H1 (cell line): ENCODE measurements around the gene HES2. TPM values are rescaled to one million over a fixed set of nuclear protein-coding genes. Genes with fewer than 3 reads are reported as not detected.

ENCODE experiments used
- CTCF ChIA-PET: fragments of 300-600 bp; sonication (Branson Sonifier 250); formaldehyde crosslinking; loops from one replicate; lab custom pipeline; 2021; ENCODE audit not compliant: partially characterized antibody; lab: Charles Lee
- POLR2A ChIA-PET: fragments of 300-600 bp; sonication (Branson Sonifier 250); formaldehyde crosslinking; loops from one replicate; lab custom pipeline; 2021; ENCODE audit warnings: inconsistent platforms; ENCODE audit not compliant: partially characterized antibody; lab: Charles Lee
- DNase-seq, 2 experiments: peaks; one replicate each; pipeline versions ENCODE4 v3.0.0 to v3.0.0-alpha.2; 2010 to 2022; ENCODE audit warnings: low spot score in 2 of 2, low read depth in 1 of 2, mixed read lengths in 1 of 2
- FAIRE-seq: peaks from 2 replicates; lab custom pipeline; 2011; peaks lifted over from hg19 to GRCh38; lab: Jason Lieb, UNC
- H2AFZ ChIP-seq: 2 replicates; pipeline ENCODE4 v1.8.1; 2012; ENCODE audit warnings: low read length, inconsistent platforms
- H2AK5ac ChIP-seq: 2 replicates; pipeline ENCODE4 v1.6.1; 2013; ENCODE audit warnings: low read depth, low read length
- H2BK120ac ChIP-seq: replicated peaks from 2 replicates; pipeline ENCODE3; 2013; ENCODE audit warnings: low read depth, low read length, inconsistent platforms
- H2BK12ac ChIP-seq: 2 replicates; pipeline ENCODE4 v1.6.1; 2013; ENCODE audit warnings: low read depth, low read length
- H2BK15ac ChIP-seq: 2 replicates; pipeline ENCODE4 v1.6.1; 2013; ENCODE audit warnings: low read length
- H2BK20ac ChIP-seq: 2 replicates; pipeline ENCODE4 v1.6.1; 2013; ENCODE audit warnings: low read length
- H2BK5ac ChIP-seq: 2 replicates; pipeline ENCODE4 v1.6.1; 2013; ENCODE audit warnings: low read depth, low read length
- H3K14ac ChIP-seq: 2 replicates; pipeline ENCODE4 v1.6.1; 2013; ENCODE audit warnings: inconsistent platforms; ENCODE audit not compliant: insufficient read length
- H3K18ac ChIP-seq: 2 replicates; pipeline ENCODE4 v1.6.1; 2013; ENCODE audit warnings: low read length; ENCODE audit errors: extremely low read depth
- H3K23ac ChIP-seq: 2 replicates; pipeline ENCODE4 v1.6.1; 2013; ENCODE audit warnings: inconsistent platforms; ENCODE audit not compliant: insufficient read length
- H3K23me2 ChIP-seq: 2 replicates; pipeline ENCODE4 v1.6.1; 2013; ENCODE audit warnings: low read depth, low read length
- H3K27ac ChIP-seq: 2 replicates; pipeline ENCODE4 v1.6.1; 2011; ENCODE audit warnings: low read depth, low read length, inconsistent platforms
- H3K27me3 ChIP-seq, 4 experiments: replicated peaks in 1 of 4; 1 replicate in 1 of 4; 2 replicates in 3 of 4; pipeline versions ENCODE4 v1.6.1 to v1.8.1; 2011 to 2013; ENCODE audit warnings: low read length in 3 of 4, mild to moderate bottlenecking in 3 of 4, inconsistent platforms in 2 of 4, mixed read lengths in 2 of 4, moderate library complexity in 1 of 4; ENCODE audit not compliant: control insufficient read depth in 3 of 4, insufficient read depth in 3 of 4; ENCODE audit errors: extremely low read depth in 1 of 4
- H3K36me3 ChIP-seq, 4 experiments: 2 replicates each; pipeline versions ENCODE4 v1.6.1 to v1.8.1; 2011 to 2013; ENCODE audit warnings: mild to moderate bottlenecking in 4 of 4, low read length in 3 of 4, moderate library complexity in 2 of 4, control low read depth in 1 of 4, inconsistent platforms in 1 of 4; ENCODE audit not compliant: insufficient read depth in 4 of 4, control insufficient read depth in 2 of 4
- H3K4ac ChIP-seq: replicated peaks from 2 replicates; pipeline ENCODE3; 2013; ENCODE audit warnings: low read length, low read depth, mixed read lengths, inconsistent platforms; ENCODE audit not compliant: insufficient read length
- H3K4me1 ChIP-seq, 4 experiments: replicated peaks in 1 of 4; 1 replicate in 1 of 4; 2 replicates in 3 of 4; pipeline versions ENCODE4 v1.6.1 to v1.8.1; 2011 to 2013; ENCODE audit warnings: low read length in 3 of 4, inconsistent platforms in 2 of 4, mixed read lengths in 1 of 4; ENCODE audit not compliant: insufficient read depth in 4 of 4, control insufficient read depth in 3 of 4
- H3K4me2 ChIP-seq, 2 experiments: 2 replicates each; pipeline versions ENCODE4 v1.6.1 to v1.8.1; 2011 to 2013; ENCODE audit warnings: low read depth in 2 of 2, low read length in 2 of 2, control low read depth in 1 of 2, inconsistent platforms in 1 of 2, mild to moderate bottlenecking in 1 of 2; ENCODE audit not compliant: insufficient read depth in 1 of 2
- H3K4me3 ChIP-seq, 4 experiments: fragments of 200-600, 300-600 bp in 1 of 4; sonication (generic), shearing (Covaris generic), sonication (Bioruptor Twin) in 1 of 4; 2 replicates each; pipeline versions ENCODE4 v1.5.1 to v1.8.1; 2011 to 2016; ENCODE audit warnings: low read length in 4 of 4, low read depth in 3 of 4, control low read depth in 2 of 4, inconsistent platforms in 2 of 4, mild to moderate bottlenecking in 2 of 4, mixed read lengths in 1 of 4, moderate library complexity in 1 of 4; ENCODE audit not compliant: insufficient read depth in 2 of 4; ENCODE audit errors: extremely low read depth in 1 of 4
- H3K56ac ChIP-seq: replicated peaks from 2 replicates; pipeline ENCODE3; 2013; ENCODE audit warnings: low read depth, mild to moderate bottlenecking, mixed read lengths, low read length, inconsistent platforms; ENCODE audit not compliant: insufficient read length
- H3K79me1 ChIP-seq: 2 replicates; pipeline ENCODE4 v1.6.1; 2013; ENCODE audit warnings: low read depth, low read length, control low read depth
- H3K79me2 ChIP-seq, 2 experiments: 2 replicates each; pipeline versions ENCODE4 v1.6.1 to v1.8.1; 2012 to 2013; ENCODE audit warnings: low read length in 2 of 2, mild to moderate bottlenecking in 2 of 2, inconsistent platforms in 1 of 2; ENCODE audit not compliant: insufficient read depth in 2 of 2, control insufficient read depth in 1 of 2
- H3K9ac ChIP-seq, 4 experiments: replicated peaks in 1 of 4; 1 replicate in 1 of 4; 2 replicates in 3 of 4; pipeline versions ENCODE4 v1.6.1 to v1.8.1; 2011 to 2013; ENCODE audit warnings: low read depth in 3 of 4, low read length in 3 of 4, control low read depth in 2 of 4, mild to moderate bottlenecking in 2 of 4, moderate library complexity in 2 of 4, inconsistent platforms in 1 of 4; ENCODE audit errors: extremely low read depth in 1 of 4
- H3K9me3 ChIP-seq, 2 experiments: 2 replicates each; pipeline versions ENCODE4 v1.6.1 to v1.8.1; 2012 to 2013; ENCODE audit warnings: mild to moderate bottlenecking in 2 of 2, moderate library complexity in 2 of 2, control low read depth in 1 of 2, inconsistent platforms in 1 of 2, low read depth in 1 of 2, low read length in 1 of 2, mixed read lengths in 1 of 2; ENCODE audit not compliant: insufficient read depth in 2 of 2
- H4K20me1 ChIP-seq, 2 experiments: replicated peaks in 1 of 2; 2 replicates each; pipeline versions ENCODE3 to v1.8.1; 2011 to 2013; ENCODE audit warnings: inconsistent platforms in 2 of 2, low read length in 2 of 2, mild to moderate bottlenecking in 1 of 2; ENCODE audit not compliant: insufficient read depth in 2 of 2, control insufficient read depth in 1 of 2
- H4K5ac ChIP-seq: 2 replicates; pipeline ENCODE4 v1.6.1; 2013; ENCODE audit warnings: low read length, low read depth, mixed read lengths, inconsistent platforms; ENCODE audit not compliant: insufficient read length
- H4K8ac ChIP-seq: 2 replicates; pipeline ENCODE4 v1.8.0; 2013; ENCODE audit warnings: mild to moderate bottlenecking, moderate library complexity, low read length, inconsistent platforms; ENCODE audit not compliant: insufficient read depth; ENCODE audit errors: extremely low read depth
- H4K91ac ChIP-seq: replicated peaks from 2 replicates; pipeline ENCODE3; 2013; ENCODE audit warnings: low read length, mixed read lengths, inconsistent platforms; ENCODE audit not compliant: insufficient read length
- ASH2L ChIP-seq: fragments of 200-600, 300-600 bp; sonication (generic); IDR thresholded peaks from one replicate; pipeline ENCODE4 v1.7.1; 2017; ENCODE audit warnings: low read length
- CREB1 ChIP-seq: IDR thresholded peaks from 2 replicates; pipeline ENCODE4 v1.6.1; 2012; ENCODE audit warnings: inconsistent platforms
- KDM1A ChIP-seq: fragments of 200-600, 300-600 bp; sonication (generic); IDR thresholded peaks from 2 replicates; pipeline ENCODE4 v1.7.1; 2016; ENCODE audit warnings: mild to moderate bottlenecking, low read length, borderline replicate concordance
- POLR2A ChIP-seq, 2 experiments: IDR thresholded peaks; 1 replicate in 1 of 2; 2 replicates in 1 of 2; pipeline ENCODE4 v1.6.1; 2011; ENCODE audit warnings: low read depth in 2 of 2, low read length in 2 of 2, mild to moderate bottlenecking in 2 of 2; ENCODE audit errors: control extremely low read depth in 1 of 2
- RBBP5 ChIP-seq: IDR thresholded peaks from 2 replicates; pipeline ENCODE4 v1.7.1; 2012; ENCODE audit warnings: low read depth, mild to moderate bottlenecking, inconsistent platforms, low read length, moderate library complexity, borderline replicate concordance
- SP2 ChIP-seq: IDR thresholded peaks from 2 replicates; pipeline ENCODE4 v1.6.1; 2012; ENCODE audit warnings: mild to moderate bottlenecking, low read length, inconsistent platforms
- TCF12 ChIP-seq: IDR thresholded peaks from 2 replicates; pipeline ENCODE4 v1.6.1; 2011; ENCODE audit warnings: low read depth, mild to moderate bottlenecking, low read length
- WGBS, 2 experiments: shearing (Covaris generic) in 1 of 2; methylation state at CpG; one replicate each; pipeline versions ENCODE4 v1.1.6 to v1.1.7; 2013 to 2015; ENCODE audit warnings: low lambda C conversion rate in 2 of 2, mixed read lengths in 2 of 2, inconsistent platforms in 1 of 2, low coverage in 1 of 2, missing lambda C conversion rate in 1 of 2; ENCODE audit not compliant: insufficient replicate concordance in 2 of 2, insufficient coverage in 1 of 2, insufficient read length in 1 of 2; ENCODE audit errors: extremely low coverage in 1 of 2, missing lambda C conversion rate in 1 of 2; 5-methylcytosine and 5-hydroxymethylcytosine counted together
- polyA plus RNA-seq, 7 experiments: library from polyadenylated mRNA; depleted of rRNA in 3 of 7; stranded (reverse) in 5 of 7; unstranded in 2 of 7; fragments of >200 nt in 5 of 7; fragments of 200-250 nt in 2 of 7; gene quantifications; 1 replicate in 5 of 7; 2 replicates in 1 of 7; 4 replicates in 1 of 7; pipeline versions ENCODE4 v1.2.1 to v1.2.3, GENCODE V29; 2011 to 2013; ENCODE audit warnings: missing spikeins in 2 of 7, mixed read lengths in 2 of 7
- total RNA-seq: library from RNA; stranded (reverse); fragmentation: NEBNext Ultra II Directional; extraction: Animal tissue kit (Norgen Biotek cat#: 25700); gene quantifications from 2 replicates; pipeline ENCODE4 v1.2.1, GENCODE V29; 2021
- TF ChIP-seq, protein P1 (sequence below): IDR thresholded peaks from 2 replicates; pipeline ENCODE4 v1.6.1; 2011; ENCODE audit warnings: low read length, improper control_type of control experiment

Gene HES2
- total and polyA plus RNA-seq, 2 of the 8 experiments (the other 6 are each of a cell fraction or from before 2014, with no cell fraction given) = 0.15 to 0.53 TPM

DNA sequence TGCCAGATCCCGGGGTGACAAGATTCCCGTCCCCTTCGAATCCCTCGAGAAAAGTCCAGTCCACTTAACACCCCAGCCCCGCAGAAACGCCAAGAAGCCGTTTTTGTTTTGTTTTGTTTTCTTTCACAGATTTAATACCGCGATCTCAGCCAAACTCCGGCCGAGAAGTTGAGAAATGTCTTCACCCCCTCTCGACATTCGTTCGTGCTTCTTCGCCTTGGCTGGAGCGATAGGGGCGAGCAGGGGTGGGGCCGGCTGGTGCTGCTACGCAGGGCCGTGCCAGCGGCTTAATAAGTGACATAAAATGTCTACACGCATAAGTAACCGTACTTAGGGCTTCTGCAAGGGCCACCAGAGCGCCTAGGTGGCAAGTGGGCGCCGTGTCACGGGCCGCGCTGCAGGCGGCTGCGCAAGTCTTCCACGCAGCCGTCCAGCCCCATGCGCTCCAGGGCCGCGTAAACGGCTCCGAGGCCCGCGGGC is 41.4 kb upstream of the HES2 start:
- ChIA-PET POLR2A (interaction anchor here (1.2 to 2.8 kb wide), 5 partner anchors 9 to 155 kb away, joined by 3 to 13 read pairs (median 7); no protein-coding TSS in a partner anchor), CTCF (interaction anchor here (1.0 to 6.1 kb wide), 7 partner anchors 8 to 70 kb away, joined by 3 to 31 read pairs (median 7); no protein-coding TSS in a partner anchor)
- H3K9ac ChIP-seq = no peak overlapping the region
- no peak overlapping the region for H2BK5ac ChIP-seq
- H2AFZ ChIP-seq = no peak overlapping the region
- H3K79me1 ChIP-seq = no peaks in the 10 kb centered on the region
- TF ChIP-seq KDM1A = no peak
- TF ChIP-seq ASH2L = no peak
- no peak for TF ChIP-seq RBBP5
- no peak for TF ChIP-seq SP2
- TF ChIP-seq CREB1 = no peak
- TF ChIP-seq TCF12 = no peak
- TF ChIP-seq, protein P1, sequence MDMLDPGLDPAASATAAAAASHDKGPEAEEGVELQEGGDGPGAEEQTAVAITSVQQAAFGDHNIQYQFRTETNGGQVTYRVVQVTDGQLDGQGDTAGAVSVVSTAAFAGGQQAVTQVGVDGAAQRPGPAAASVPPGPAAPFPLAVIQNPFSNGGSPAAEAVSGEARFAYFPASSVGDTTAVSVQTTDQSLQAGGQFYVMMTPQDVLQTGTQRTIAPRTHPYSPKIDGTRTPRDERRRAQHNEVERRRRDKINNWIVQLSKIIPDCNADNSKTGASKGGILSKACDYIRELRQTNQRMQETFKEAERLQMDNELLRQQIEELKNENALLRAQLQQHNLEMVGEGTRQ = no peak
- no peak for TF ChIP-seq POLR2A (IDR thresholded peaks at IDR 0.05; ENCODE audit: control extremely low read depth in 1 of 2, low read depth in 2 of 2, low read length in 2 of 2)
- no peak overlapping the region for H2BK20ac ChIP-seq
- H3K4me1 ChIP-seq = peaks cover 0 to 17% (median 14%) of the 10 kb centered on the region in 4 experiments; a peak in 5 of 7 replicates
- no peak overlapping the region for H3K23ac ChIP-seq
- no peaks in the 10 kb centered on the region for H3K9me3 ChIP-seq
- H4K91ac ChIP-seq = no peak overlapping the region
- H4K8ac ChIP-seq = peak overlapping the region; percentile 73
- H3K18ac ChIP-seq = no peak overlapping the region
- H3K4me3 ChIP-seq = no peak overlapping the region
- FAIRE-seq (no peak), DNase-seq (no peak)
- H4K5ac ChIP-seq = no peak overlapping the region
- no peak overlapping the region for H3K4ac ChIP-seq
- H3K27me3 ChIP-seq = peaks cover 0 to 13% (median 4%) of the 10 kb centered on the region in 4 experiments; a peak in 3 of 7 replicates
- H4K20me1 ChIP-seq = no peaks in the 10 kb centered on the region
- no peak overlapping the region for H3K14ac ChIP-seq
- no peak overlapping the region for H3K56ac ChIP-seq
- no peaks in the 10 kb centered on the region for H3K79me2 ChIP-seq
- H2AK5ac ChIP-seq = no peak overlapping the region
- H2BK120ac ChIP-seq = no peak overlapping the region
- 94% methylated on average over 40 of the region's 40 CpGs; no CpG with 5 or more reads in 1 of the 2 experiments for WGBS, 2 experiments
- no peak overlapping the region for H2BK12ac ChIP-seq
- peaks cover 0 to 6% (median 3%) of the 10 kb centered on the region in 4 experiments; a peak in 1 of 8 replicates for H3K36me3 ChIP-seq
- H3K4me2 ChIP-seq = no peak overlapping the region
- H3K27ac ChIP-seq = no peak overlapping the region
- no peak overlapping the region for H2BK15ac ChIP-seq
- H3K23me2 ChIP-seq = no peaks in the 10 kb centered on the region; the same call in 1 of the 2 replicates
